ENCODE results near the gene NEK11.

NEK11 gene

GRCh38 chr3:131141770-131142169 is 115.1 kb downstream of the NEK11 start:
- no peak for DNase-seq (ENCODE audit: low spot score)

GRCh38 chr3:131142580-131142979 is 115.9 kb downstream of the NEK11 start:
- no peak for DNase-seq (ENCODE audit: low spot score)

GRCh38 chr3:131143802-131144201 is 117.1 kb downstream of the NEK11 start:
- no peak for DNase-seq (ENCODE audit: low spot score)

- DNase-seq (ENCODE audit: low spot score) = no peak
These were observed 120.9 kb downstream of the NEK11 start for GRCh38 chr3:131147534-131147933.

GRCh38 chr3:131158434-131158833 is 131.8 kb downstream of the NEK11 start:
- no peak for DNase-seq (ENCODE audit: low spot score)

- DNase-seq (ENCODE audit: low spot score) = no peak
These were observed 135.8 kb downstream of the NEK11 start for GRCh38 chr3:131162516-131162915.

- no peak for DNase-seq (ENCODE audit: low spot score)
These were observed 141.2 kb downstream of the NEK11 start for GRCh38 chr3:131167867-131168266.

- no peak for DNase-seq (ENCODE audit: low spot score)
These were observed 142.7 kb downstream of the NEK11 start for GRCh38 chr3:131169331-131169730.

GRCh38 chr3:131172502-131173200 is 146.0 kb downstream of the NEK11 start:
- no peak for DNase-seq (ENCODE audit: low spot score)

- no peak for DNase-seq (ENCODE audit: low spot score)
These were observed 148.1 kb downstream of the NEK11 start for GRCh38 chr3:131174752-131175151.

GRCh38 chr3:131178710-131179375 is 152.2 kb downstream of the NEK11 start:
- no peak for DNase-seq (ENCODE audit: low spot score)

GRCh38 chr3:131192701-131193100 is 166.0 kb downstream of the NEK11 start:
- no peak for DNase-seq (ENCODE audit: low spot score)

GRCh38 chr3:131193641-131194238 is 167.1 kb downstream of the NEK11 start:
- DNase-seq (ENCODE audit: low spot score) = no peak

- no peak for DNase-seq (ENCODE audit: low spot score)
These were observed 168.1 kb downstream of the NEK11 start for GRCh38 chr3:131194816-131195215.

- DNase-seq (ENCODE audit: low spot score) = no peak
These were observed 174.0 kb downstream of the NEK11 start for GRCh38 chr3:131200636-131201199.

- no peak for DNase-seq (ENCODE audit: low spot score)
These were observed 189.7 kb downstream of the NEK11 start for GRCh38 chr3:131216330-131216729.

- peak; percentile 43 for DNase-seq (ENCODE audit: low spot score)
These were observed 190.1 kb downstream of the NEK11 start for GRCh38 chr3:131216801-131217200.

- no peak for DNase-seq (ENCODE audit: low spot score)
These were observed 190.6 kb downstream of the NEK11 start for GRCh38 chr3:131217296-131217741.

- DNase-seq (ENCODE audit: low spot score) = no peak
These were observed 191.5 kb downstream of the NEK11 start for GRCh38 chr3:131218196-131218595.

- DNase-seq (ENCODE audit: low spot score) = no peak
These were observed 195.1 kb downstream of the NEK11 start for GRCh38 chr3:131221731-131222130.

GRCh38 chr3:131222599-131222998 is 195.9 kb downstream of the NEK11 start:
- DNase-seq (ENCODE audit: low spot score) = no peak

GRCh38 chr3:131223373-131224289 is 197.0 kb downstream of the NEK11 start:
- no peak for DNase-seq (ENCODE audit: low spot score)

All from iPS-NIHi11 (cell line).